GM19351 (cell line): ENCODE data around the gene CLCN6.

Experiments
- ATAC-seq: cut with Tn5 transposase; IDR thresholded peaks from one replicate; pipeline ENCODE4 v1.9.1; 2021; ENCODE audit warnings: mild to moderate bottlenecking, moderate library complexity; ENCODE audit not compliant: unreplicated experiment

Gene CLCN6

DNA sequence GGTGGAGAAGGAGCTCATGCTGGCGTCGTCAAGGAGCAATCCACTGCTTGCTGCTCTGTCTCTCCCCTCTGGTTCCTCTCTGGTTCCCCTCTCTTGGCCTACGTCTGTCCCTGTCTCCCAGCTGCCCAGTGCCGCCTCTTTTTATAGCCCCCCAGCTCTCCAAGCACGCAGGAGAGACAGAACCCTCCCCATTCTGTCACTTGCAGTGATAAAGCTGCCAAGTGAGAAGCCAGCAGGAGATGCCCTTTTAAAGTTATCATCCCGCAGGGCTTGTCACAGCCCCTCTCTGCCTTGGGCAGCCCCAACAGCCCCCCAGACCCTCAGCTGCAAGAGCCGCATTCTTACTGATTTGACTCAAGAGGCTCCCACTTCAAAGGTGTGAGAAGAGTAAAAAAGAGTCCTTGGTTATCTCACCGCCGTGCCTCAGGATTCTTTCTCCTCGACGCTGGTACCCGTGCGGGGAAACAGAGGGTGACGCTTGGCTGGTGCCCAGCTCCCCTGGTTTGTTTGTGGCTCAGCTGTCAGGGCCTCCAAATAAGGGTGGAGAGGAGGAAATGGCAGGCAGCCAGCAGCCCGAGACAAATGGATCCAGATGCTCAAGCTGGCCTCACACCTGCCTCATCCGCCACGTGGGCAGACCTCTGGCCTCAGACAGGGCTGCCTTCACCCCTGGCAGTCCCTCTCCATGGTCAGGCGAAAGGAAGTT, 41.8 kb downstream of the CLCN6 start, which contains the start of gene NPPA:
NPPA (minus strand) TSS at position 117 of the 706 bp plus-strand sequence; CDS start at position 18, 99 bp downstream.
- no peak for ATAC-seq

DNA sequence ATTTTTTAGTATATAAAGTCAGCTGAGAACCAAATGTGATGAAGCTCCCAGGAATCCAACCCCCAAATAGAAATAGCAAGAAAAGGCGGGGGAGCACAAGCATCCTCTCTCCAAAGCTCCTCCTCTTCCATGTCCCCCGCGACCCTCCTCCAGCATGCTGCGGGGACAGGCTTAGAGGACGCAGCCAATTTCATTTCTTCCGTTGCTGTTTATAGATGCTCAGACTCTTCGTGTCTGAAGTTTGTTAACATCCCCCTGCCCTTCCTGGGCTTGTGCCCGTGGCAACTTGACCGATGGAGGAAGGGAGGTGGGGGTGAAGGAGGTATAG, 42.3 kb downstream of the CLCN6 start:
- no peak for ATAC-seq

- ATAC-seq, result no peak
These were observed 44.2 kb downstream of the CLCN6 start for GRCh38 chr1:11850156-11850555.

- ATAC-seq, result no peak
These were observed 45.2 kb downstream of the CLCN6 start for GRCh38 chr1:11851180-11851579.

DNA sequence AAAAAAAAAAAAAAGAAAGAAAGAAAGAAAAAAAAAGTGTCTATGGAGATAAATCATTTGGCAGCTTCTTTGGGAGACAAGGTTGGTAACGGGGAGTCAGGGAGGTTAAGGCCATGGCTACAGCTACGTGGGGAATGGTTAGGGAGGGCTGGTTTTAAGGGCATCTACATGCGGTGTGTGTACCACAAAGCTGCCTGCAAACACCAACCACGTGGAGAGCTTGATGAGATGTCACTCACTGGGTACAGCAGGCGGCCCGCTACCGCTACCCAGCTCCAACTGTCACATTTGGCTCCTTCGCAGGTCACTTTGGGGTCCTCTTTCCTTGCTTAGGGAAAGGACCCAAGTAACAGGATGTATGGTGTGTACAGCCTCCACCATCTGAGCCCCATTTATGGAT, 48.5 kb downstream of the CLCN6 start:
- ATAC-seq, result no peak

DNA sequence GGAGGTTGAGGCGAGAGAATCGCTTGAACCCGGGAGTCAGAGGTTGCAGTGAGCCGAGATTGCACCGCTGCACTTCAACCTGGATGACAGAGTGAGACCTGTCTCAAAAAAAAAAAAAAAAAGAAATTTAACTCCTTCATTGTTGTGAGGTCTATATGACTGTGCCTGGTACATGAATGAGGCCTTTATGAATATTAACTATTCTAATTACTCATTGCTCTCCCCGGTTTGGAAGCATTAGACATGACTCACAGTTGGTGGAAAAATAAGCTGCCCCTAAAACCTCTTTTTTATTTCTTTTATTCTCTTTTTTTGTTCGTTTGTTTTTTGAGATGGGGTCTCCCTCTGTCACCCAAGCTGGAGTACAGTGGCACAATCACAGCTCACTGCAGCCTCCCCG, 49.4 kb downstream of the CLCN6 start:
- ATAC-seq, result no peak

DNA sequence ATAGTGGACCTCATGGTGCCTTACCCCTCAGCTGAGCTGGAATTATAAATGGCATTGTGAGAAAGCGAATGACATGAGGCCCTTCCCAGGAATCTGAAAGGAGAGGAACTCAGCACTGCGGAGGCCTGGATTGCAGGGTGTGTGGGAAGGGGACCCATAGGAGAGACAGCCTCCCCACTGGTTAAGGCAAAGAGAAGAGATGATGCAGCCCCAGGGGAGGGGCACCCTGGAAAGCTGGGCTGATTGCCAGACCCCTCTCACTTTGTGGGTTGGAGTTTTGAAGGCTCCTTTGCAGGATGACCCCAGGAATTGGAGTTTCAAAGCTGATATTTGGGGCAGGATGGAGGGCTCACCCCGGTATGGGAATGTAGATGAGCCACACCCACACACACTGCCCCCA, 50.7 kb downstream of the CLCN6 start:
- no peak for ATAC-seq

DNA sequence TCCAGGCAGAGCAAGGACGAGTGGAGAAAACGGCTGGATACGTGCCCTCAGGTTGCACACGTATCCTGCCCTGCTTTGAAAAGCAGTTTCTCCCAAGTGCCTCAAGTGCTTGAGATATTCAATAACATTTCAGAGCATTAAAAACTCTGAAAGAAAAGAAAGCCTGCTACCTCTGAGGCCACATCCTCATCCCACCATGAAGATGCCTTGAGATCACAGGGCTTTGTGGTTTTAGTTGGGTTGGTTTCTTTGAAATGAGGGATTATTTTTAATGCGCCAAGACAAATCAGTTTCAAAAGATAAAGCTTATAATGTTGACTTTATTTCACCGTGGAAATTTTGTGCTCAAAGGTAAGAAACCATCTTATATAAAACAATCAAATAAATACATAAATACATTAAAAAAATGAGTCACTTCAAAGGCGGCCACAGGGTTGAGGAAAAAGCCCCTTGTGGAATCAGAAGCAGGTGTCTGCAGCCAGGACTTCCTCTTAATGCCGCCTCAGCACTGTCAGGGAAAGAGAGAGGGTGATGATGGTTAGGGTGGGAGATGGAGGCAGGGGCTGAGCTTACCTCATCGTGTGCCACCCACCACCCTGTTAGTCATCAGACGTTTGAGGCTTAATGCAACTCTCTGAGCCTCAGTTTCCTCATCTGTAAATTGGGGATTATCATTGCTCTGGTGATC, 51.3 kb downstream of the CLCN6 start:
- ATAC-seq, result no peak

GRCh38 chr1:11858158-11858557, 52.2 kb downstream of the CLCN6 start:
- no peak for ATAC-seq

DNA sequence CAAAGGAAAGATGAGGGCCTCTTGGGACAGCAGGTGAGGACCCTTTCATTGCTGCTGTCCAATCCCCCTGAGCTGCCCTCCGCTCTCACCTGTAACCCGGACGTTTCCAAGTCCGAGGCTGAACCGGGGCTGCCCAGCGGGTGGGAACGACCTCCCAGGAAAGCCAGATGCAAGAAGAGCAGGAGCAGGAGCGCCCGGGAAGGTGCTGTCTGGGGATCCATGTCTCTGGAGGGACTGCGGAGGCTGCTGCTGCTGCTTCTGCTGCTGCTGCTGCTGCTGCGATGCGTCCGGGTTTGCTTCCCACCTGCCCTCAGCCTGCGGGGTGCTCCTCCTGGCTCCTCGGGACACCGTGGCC, 52.6 kb downstream of the CLCN6 start, which contains the start of gene NPPB:
NPPB (minus strand) TSS at position 333 of the 355 bp plus-strand sequence; CDS start at position 221, 112 bp downstream.
- ATAC-seq, result no peak

GRCh38 chr1:11858968-11859871, 53.2 kb downstream of the CLCN6 start:
- no peak for ATAC-seq

- no peak for ATAC-seq
These were observed 54.1 kb downstream of the CLCN6 start for GRCh38 chr1:11860083-11860482.

GRCh38 chr1:11860587-11860986, 54.6 kb downstream of the CLCN6 start:
- no peak for ATAC-seq

DNA sequence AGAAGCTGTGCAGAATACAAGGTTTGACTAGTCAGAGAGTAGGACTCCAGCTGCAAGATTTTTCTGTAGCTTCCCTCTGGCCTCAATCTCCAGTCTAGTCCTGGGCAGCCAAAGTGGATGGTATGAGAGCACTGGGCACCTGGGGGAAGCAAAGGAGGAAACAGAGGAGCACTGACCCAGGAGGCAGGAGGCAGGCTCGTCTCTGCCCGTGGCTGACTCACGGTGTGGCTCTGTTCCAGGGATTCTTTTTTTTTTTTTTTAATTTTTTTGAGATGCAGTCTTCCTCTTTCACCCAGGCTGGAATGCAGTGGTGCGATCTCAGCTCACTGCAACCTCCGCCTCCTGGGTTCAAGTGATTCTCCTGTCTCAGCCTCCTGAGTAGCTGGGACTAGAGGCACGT, 56.9 kb downstream of the CLCN6 start:
- no peak for ATAC-seq

DNA sequence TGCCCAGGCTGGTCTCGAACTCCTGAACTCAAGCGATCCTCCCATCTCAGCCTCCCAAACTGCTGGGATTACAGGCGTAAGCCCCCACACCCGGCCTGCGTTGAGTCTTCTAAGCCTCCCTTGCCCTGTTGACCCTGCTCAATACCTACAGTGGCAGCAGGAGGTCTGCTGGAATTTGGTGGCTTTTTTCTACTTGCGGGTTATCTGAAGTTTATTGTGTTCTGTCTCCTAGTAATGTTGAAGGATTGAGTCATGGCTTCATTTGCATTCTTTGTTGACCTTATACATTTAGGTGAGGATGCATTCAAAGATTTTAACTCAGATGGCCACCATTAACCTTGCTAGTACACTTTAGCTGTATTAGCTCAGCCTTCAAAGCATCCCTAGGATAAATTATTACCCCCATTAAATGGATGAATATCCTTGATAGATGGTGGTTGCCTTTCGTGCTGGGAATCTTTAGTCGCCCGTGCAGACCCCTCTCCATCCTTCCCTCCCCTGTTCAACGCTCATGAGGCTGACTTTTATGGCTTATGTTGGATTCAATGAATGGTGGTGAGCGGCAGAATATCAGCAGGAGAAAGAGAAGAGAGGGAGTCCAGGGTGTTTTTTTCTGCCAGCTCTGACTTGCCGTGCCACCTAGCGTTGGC, 62.5 kb downstream of the CLCN6 start:
- no peak for ATAC-seq

GRCh38 chr1:11869104-11869503, 63.1 kb downstream of the CLCN6 start:
- ATAC-seq, result no peak

GRCh38 chr1:11869650-11870207, 63.7 kb downstream of the CLCN6 start:
- no peak for ATAC-seq

DNA sequence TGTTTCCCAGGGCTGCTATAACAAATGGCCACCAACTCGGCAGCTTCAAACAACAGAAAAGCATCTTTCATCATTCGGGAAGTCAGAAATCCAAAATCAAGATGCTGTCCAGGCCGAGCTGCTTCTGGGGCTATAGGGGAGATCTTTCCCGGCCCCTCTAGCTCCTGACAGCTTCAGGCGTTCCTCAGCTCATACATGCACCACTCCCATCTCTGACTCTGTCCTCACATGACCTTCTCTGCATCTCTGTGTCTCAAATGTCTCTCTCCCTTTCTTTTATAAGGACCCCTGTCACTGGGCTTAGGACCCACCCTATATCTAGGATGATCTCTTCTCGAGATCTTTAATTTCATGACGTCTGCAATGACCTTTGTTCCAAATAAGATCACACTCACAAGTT, 66.6 kb downstream of the CLCN6 start:
- no peak for ATAC-seq

DNA sequence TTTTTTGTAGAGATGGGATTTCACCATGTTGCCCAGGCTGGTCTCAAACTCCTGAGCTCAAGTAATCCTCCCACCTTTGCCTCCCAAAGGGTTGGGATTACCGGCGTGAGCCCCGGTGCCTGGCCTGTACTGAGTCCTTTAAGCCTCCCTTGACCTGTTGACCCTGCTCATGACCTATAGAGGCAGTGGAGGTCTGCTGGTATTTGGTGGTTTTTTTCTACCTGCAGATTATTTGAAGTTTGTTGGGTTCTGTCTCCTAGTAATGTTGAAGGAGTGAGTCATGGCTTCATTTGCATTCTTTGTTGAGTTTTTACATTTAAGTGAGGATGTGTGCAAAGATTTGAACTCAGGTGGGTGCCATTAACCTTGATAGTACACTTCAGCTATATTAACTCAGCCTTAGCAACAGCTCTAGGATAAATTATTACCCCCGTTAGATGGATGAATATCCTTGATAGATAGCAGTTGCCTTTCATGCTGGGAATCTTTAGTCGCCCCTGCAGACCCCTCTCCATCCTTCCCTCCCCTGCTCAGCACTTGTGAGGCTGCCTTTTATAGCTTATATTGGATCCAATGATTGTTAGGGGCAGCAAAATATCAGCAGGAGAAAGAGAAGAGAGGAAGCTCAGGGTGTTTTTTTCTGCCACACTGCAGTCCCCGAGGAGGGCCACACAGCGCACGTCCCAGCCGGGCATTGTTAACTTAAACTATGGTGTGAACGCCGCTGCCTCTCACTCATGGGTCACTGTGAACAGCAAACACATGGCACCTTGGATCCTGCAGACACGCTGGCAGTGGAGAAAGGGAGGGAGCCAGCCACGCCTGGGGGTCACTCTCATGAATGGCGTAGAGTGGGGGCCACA, 67.6 kb downstream of the CLCN6 start:
- ATAC-seq, result no peak

DNA sequence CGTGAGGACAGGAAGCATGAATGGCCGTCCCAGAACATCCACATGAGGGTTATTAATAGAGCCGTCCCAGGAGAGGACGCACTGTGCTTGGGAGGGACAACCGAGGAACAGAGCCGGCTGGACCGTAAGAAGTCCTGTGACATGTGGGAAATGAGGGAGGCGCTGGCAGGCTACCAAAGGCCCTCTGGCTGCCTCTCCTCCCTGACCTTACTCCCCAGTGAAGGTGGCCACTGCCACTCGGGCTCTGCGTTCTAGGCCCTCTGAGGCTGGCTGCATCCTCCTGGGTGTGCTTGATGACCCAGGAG, 68.2 kb downstream of the CLCN6 start:
- ATAC-seq, result no peak
